DND-41 (cell line): ENCODE results near the gene SCNN1B.

Experiments
- CTCF ChIP-seq: IDR thresholded peaks from 2 replicates; pipeline ENCODE4 v1.5.1; 2012; ENCODE audit warnings: borderline replicate concordance, low read length, moderate library complexity, mild to moderate bottlenecking; ENCODE audit not compliant: poor library complexity, severe bottlenecking; ENCODE audit errors: extremely low read depth
- EZH2 ChIP-seq: IDR thresholded peaks from 3 replicates; pipeline ENCODE4 v1.6.1; 2012; ENCODE audit warnings: borderline replicate concordance, low read depth, mild to moderate bottlenecking, moderate library complexity, low read length, inconsistent platforms; ENCODE audit not compliant: severe bottlenecking

GRCh38 chr16:23385441-23385840 lies 83.3 kb downstream of the SCNN1B start:
- TF ChIP-seq CTCF = no peak
- no peak for TF ChIP-seq EZH2
